Measurements from ENCODE around the gene BAG1.

Gene BAG1

GRCh38 chr9:33241298-33241697, 23.2 kb downstream of the BAG1 start:
- DNase-seq = no peak

GRCh38 chr9:33239921-33240320, 24.6 kb downstream of the BAG1 start, which contains the start of gene SPINK4:
TSS of gene SPINK4 (plus strand) at chr9:33240167. CDS start at chr9:33240209, 42 bp downstream.
- no peak for DNase-seq

GRCh38 chr9:33236571-33236970, 27.9 kb downstream of the BAG1 start:
- no peak for DNase-seq

GRCh38 chr9:33234511-33235467, 29.7 kb downstream of the BAG1 start:
- no peak for DNase-seq

- DNase-seq = no peak
These were observed 30.7 kb downstream of the BAG1 start for GRCh38 chr9:33233626-33234342.

- no peak for DNase-seq
These were observed 31.7 kb downstream of the BAG1 start for GRCh38 chr9:33232815-33233214.

- no peak for DNase-seq
These were observed 32.9 kb downstream of the BAG1 start for GRCh38 chr9:33231623-33231942.

GRCh38 chr9:33230756-33231622, 33.5 kb downstream of the BAG1 start:
- no peak for DNase-seq

- DNase-seq = no peak
These were observed 35.0 kb downstream of the BAG1 start for GRCh38 chr9:33229359-33230114.

GRCh38 chr9:33228606-33229005, 35.9 kb downstream of the BAG1 start:
- DNase-seq = no peak

GRCh38 chr9:33227741-33228140, 36.8 kb downstream of the BAG1 start:
- DNase-seq = no peak

- DNase-seq = no peak
These were observed 37.5 kb downstream of the BAG1 start for GRCh38 chr9:33227008-33227398.

GRCh38 chr9:33225319-33226147, 39.0 kb downstream of the BAG1 start:
- DNase-seq = no peak

- no peak for DNase-seq
These were observed 40.8 kb downstream of the BAG1 start for GRCh38 chr9:33223696-33224095.

- DNase-seq = no peak
These were observed 42.5 kb downstream of the BAG1 start for GRCh38 chr9:33222031-33222430.

GRCh38 chr9:33221568-33221884, 43.0 kb downstream of the BAG1 start:
- no peak for DNase-seq

GRCh38 chr9:33220681-33221567, 43.6 kb downstream of the BAG1 start:
- no peak for DNase-seq

- DNase-seq = no peak
These were observed 52.7 kb downstream of the BAG1 start for GRCh38 chr9:33211695-33212393.

- DNase-seq = no peak
These were observed 54.3 kb downstream of the BAG1 start for GRCh38 chr9:33210006-33210715.
